ENCODE data around the gene SNRNP25. TPM values are rescaled to one million over a fixed set of nuclear protein-coding genes. Genes with fewer than 3 reads are reported as not detected.

The SNRNP25 gene
- total and polyA plus RNA-seq, 2 donors (not counting 1 experiment from before 2014, with no cell fraction given): 25.5 to 32.8 TPM

DNA sequence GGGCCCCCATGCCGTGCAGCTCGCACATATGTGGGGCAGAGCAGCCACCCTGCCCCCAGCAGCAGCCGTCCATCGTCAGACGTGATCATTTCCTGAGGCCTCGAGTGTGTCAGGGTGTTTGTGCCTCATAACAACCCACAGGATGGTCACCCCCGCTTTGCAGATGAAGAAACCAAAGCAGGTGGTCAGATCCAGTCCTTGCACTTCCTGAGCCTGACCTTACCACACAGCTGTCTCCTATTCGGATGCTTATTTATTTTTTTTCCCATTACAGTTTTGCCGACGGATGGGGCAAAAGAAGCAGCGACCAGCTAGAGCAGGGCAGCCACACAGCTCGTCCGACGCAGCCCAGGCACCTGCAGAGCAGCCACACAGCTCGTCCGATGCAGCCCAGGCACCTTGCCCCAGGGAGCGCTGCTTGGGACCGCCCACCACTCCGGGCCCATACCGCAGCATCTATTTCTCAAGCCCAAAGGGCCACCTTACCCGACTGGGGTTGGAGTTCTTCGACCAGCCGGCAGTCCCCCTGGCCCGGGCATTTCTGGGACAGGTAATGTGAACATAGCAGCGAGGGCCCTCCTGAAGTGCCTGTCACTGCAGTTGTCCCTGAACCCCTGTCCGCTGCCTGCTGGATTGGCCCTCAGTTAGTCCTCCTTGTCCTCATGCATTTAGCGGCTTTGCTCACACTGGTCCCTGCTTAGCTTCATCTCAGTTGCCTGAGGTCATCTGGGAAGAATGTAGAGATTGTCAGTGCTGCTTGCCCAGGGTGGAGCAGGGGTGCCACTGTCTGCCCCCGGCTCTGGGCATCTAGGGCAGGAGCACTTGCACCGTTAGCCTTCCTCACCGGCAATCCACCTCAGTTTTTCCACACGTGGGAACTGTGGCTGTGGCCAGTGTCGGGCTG lies 25.8 kb downstream of the SNRNP25 start:
- H3K9ac ChIP-seq (ENCODE audit: low read length): no peak overlapping the region
- peaks cover 36% of the 10 kb centered on the region for H3K4me1 Mint-ChIP-seq
- 78% methylated on average over 32 of the region's 32 CpGs for WGBS (ENCODE audit: insufficient coverage)
- peaks cover 0 to 5% (median 0%) of the 10 kb centered on the region in 4 experiments for H3K27me3 ChIP-seq (replicated peaks in 1 of 4; ENCODE audit: control extremely low read depth in 1 of 4, control insufficient read depth in 3 of 4, insufficient read depth in 4 of 4, low read length in 3 of 4)
- H3K4me1 ChIP-seq (ENCODE audit: control insufficient read depth in 2 of 2, insufficient read depth in 2 of 2, low read length in 2 of 2): peaks cover 33 to 37% of the 10 kb centered on the region in 2 donors
- peak overlapping the region; percentile 86 for H3K27ac Mint-ChIP-seq
- intact Hi-C loops (cut with micrococcal nuclease): no loop called here
- peak overlapping the region; percentile 90 for H3K4me3 Mint-ChIP-seq
- H3K9me3 Mint-ChIP-seq (ENCODE audit: insufficient read depth): no peaks in the 10 kb centered on the region
- ChIA-PET CTCF (interaction anchor here (1.2 to 3.3 kb wide), 3 partner anchors 13 to 28 kb away, joined by 3 to 23 read pairs (median 8); no protein-coding TSS in a partner anchor), POLR2A (interaction anchor here (0.5 kb wide), 1 partner anchor 56 kb away, joined by 7 read pairs; no protein-coding TSS in a partner anchor)
- DNase-seq: no peak
- H3K4me3 ChIP-seq (ENCODE audit: control extremely low read depth in 1 of 5, extremely low read depth in 1 of 5, insufficient read depth in 1 of 5, low read depth in 2 of 5, low read length in 4 of 5): peak overlapping the region in 2 of 5 experiments; percentile 81 to 82
- H4K20me1 ChIP-seq (ENCODE audit: control insufficient read depth, insufficient read depth, low read length, poor library complexity, severe bottlenecking): no peaks in the 10 kb centered on the region
- H3K27ac ChIP-seq (ENCODE audit: low read length in 2 of 2): peak overlapping the region in 1 of 2 donors; percentile 75
- no peak for ATAC-seq (ENCODE audit: low read depth)
- TF ChIP-seq, protein P1, sequence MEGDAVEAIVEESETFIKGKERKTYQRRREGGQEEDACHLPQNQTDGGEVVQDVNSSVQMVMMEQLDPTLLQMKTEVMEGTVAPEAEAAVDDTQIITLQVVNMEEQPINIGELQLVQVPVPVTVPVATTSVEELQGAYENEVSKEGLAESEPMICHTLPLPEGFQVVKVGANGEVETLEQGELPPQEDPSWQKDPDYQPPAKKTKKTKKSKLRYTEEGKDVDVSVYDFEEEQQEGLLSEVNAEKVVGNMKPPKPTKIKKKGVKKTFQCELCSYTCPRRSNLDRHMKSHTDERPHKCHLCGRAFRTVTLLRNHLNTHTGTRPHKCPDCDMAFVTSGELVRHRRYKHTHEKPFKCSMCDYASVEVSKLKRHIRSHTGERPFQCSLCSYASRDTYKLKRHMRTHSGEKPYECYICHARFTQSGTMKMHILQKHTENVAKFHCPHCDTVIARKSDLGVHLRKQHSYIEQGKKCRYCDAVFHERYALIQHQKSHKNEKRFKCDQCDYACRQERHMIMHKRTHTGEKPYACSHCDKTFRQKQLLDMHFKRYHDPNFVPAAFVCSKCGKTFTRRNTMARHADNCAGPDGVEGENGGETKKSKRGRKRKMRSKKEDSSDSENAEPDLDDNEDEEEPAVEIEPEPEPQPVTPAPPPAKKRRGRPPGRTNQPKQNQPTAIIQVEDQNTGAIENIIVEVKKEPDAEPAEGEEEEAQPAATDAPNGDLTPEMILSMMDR (IDR thresholded peaks at IDR 0.05): no peak
- no peak for TF ChIP-seq EZH2 (IDR thresholded peaks at IDR 0.05; ENCODE audit: borderline replicate concordance, insufficient read depth, low read depth, low read length, poor library complexity, severe bottlenecking)
- peaks cover 3% of the 10 kb centered on the region for H3K27me3 Mint-ChIP-seq
- H3K36me3 ChIP-seq (replicated peaks in 1 of 2; ENCODE audit: control extremely low read depth in 1 of 2, control insufficient read depth in 1 of 2, extremely low read depth in 1 of 2, insufficient read depth in 2 of 2, low read length in 1 of 2): peaks cover 0 to 22% of the 10 kb centered on the region in 2 experiments
- H2AFZ ChIP-seq (ENCODE audit: insufficient read depth, low read depth, low read length, poor library complexity, severe bottlenecking): no peak overlapping the region
- peak overlapping the region; percentile 87 for H3K4me2 ChIP-seq (replicated peaks; ENCODE audit: low read depth, low read length, poor library complexity, severe bottlenecking)
- H3K9me3 ChIP-seq (ENCODE audit: control extremely low read depth in 1 of 3, control insufficient read depth in 2 of 3, insufficient read depth in 1 of 3, low read length in 2 of 3): no peaks in the 10 kb centered on the region
- peaks cover 34% of the 10 kb centered on the region for H3K79me2 ChIP-seq (ENCODE audit: control insufficient read depth, insufficient read depth, low read length)

Measured in B cell (primary cell).